Immature natural killer cell (primary cell): ENCODE data around the gene KHDC3L. TPM values are rescaled to one million over a fixed set of nuclear protein-coding genes. Genes with fewer than 3 reads are reported as not detected.

Experiments
- polyA plus RNA-seq, 3 donors: library from polyadenylated mRNA; unstranded; fragments of 300-500 nt; fragmentation: Illumina TruSeq; gene quantifications; one replicate each; pipeline ENCODE4 v1.2.3, GENCODE V29; 2021

The KHDC3L gene
- polyA plus RNA-seq, 3 donors from 2014 or later, result not detected

Other genes with a start within 250 kb of the KHDC3L start
- under 1 TPM in 1 of 3 donors, not detected in 2; 0.77 TPM for gene KHDC1L, start 137.2 kb upstream of the KHDC3L start, polyA plus RNA-seq
- gene KHDC1, start 99.5 kb upstream of the KHDC3L start, polyA plus RNA-seq, result 1 to 10 TPM; 4.3 to 7.4 (median 7.2) TPM
- not detected for gene DPPA5, start 8.4 kb upstream of the KHDC3L start, polyA plus RNA-seq
- gene OOEP, start 7.2 kb downstream of the KHDC3L start, polyA plus RNA-seq, result under 1 TPM in 1 of 3 donors, not detected in 2; 0.29 TPM
- gene DDX43, start 32.2 kb downstream of the KHDC3L start, polyA plus RNA-seq, result 1 to 10 TPM; 1.1 to 3.0 (median 2.9) TPM
- 10 to 100 TPM in 1 of 3 donors, 1 to 10 TPM in 2; 4.0 to 11.7 (median 7.7) TPM for gene CGAS, start 89.6 kb downstream of the KHDC3L start, polyA plus RNA-seq
- gene MTO1, start 99.1 kb downstream of the KHDC3L start, polyA plus RNA-seq, result 10 to 100 TPM; 12.3 to 40.4 (median 28.5) TPM
- over 10,000 TPM in 1 of 3 donors, 1,000 to 10,000 TPM in 2; 4,920 to 10,209 (median 5,498) TPM for gene EEF1A1, start 158.4 kb downstream of the KHDC3L start, polyA plus RNA-seq